Stimulated activated effector memory CD8-positive, alpha-beta T cell treated with anti-CD3 and anti-CD28 coated beads, Interleukin-12 subunit alpha, Interleukin-12 subunit beta, amount 100 ng/mL, for 72 hours (primary cell): ENCODE results near the gene AMER2.

Experiments used
- ATAC-seq: fragments of 150-1000 bp; cut with Tn5 transposase; 2 replicates; pipeline ENCODE4 v1.10.0; 2021
- DNase-seq, 2 donors: peaks; one replicate each; pipeline ENCODE4 v3.0.0; 2021 to 2022; ENCODE audit warnings: low spot score in 2 of 2
- H3K27ac Mint-ChIP-seq: one replicate; pipeline ENCODE4 v1.8.0; 2022; ENCODE audit warnings: mild to moderate bottlenecking, mixed read lengths
- H3K36me3 Mint-ChIP-seq: one replicate; pipeline ENCODE4 v1.8.0; 2022; ENCODE audit warnings: mild to moderate bottlenecking, mixed read lengths
- H3K4me1 Mint-ChIP-seq: one replicate; pipeline ENCODE4 v1.8.0; 2022; ENCODE audit warnings: mixed read lengths
- H3K4me3 Mint-ChIP-seq: one replicate; pipeline ENCODE4 v1.8.0; 2022; ENCODE audit warnings: mild to moderate bottlenecking, mixed read lengths
- H3K9me3 Mint-ChIP-seq: one replicate; pipeline ENCODE4 v1.8.0; 2022; ENCODE audit warnings: mixed read lengths

AMER2 gene

GRCh38 chr13:25192936-25193335, 20.8 kb upstream of the AMER2 start:
- Mint-ChIP-seq H3K9me3 (no peaks in the 10 kb centered on the region), H3K4me3 (no peak overlapping the region), H3K36me3 (no peaks in the 10 kb centered on the region), H3K4me1 (no peaks in the 10 kb centered on the region), H3K27ac (no peak overlapping the region)
- ATAC-seq (no peak), DNase-seq (no peak)

GRCh38 chr13:25192489-25192888, 20.4 kb upstream of the AMER2 start:
- Mint-ChIP-seq H3K9me3 (no peaks in the 10 kb centered on the region), H3K4me3 (no peak overlapping the region), H3K4me1 (no peaks in the 10 kb centered on the region), H3K36me3 (no peaks in the 10 kb centered on the region), H3K27ac (no peak overlapping the region)
- no peak for ATAC-seq
- no peak for DNase-seq

GRCh38 chr13:25192052-25192451, 20.0 kb upstream of the AMER2 start:
- Mint-ChIP-seq H3K36me3 (no peaks in the 10 kb centered on the region), H3K4me1 (no peaks in the 10 kb centered on the region), H3K27ac (no peak overlapping the region), H3K9me3 (no peaks in the 10 kb centered on the region), H3K4me3 (no peak overlapping the region)
- DNase-seq (no peak), ATAC-seq (no peak)

GRCh38 chr13:25190771-25191170, 18.7 kb upstream of the AMER2 start:
- no peaks in the 10 kb centered on the region for H3K4me1 Mint-ChIP-seq
- no peak for DNase-seq
- H3K36me3 Mint-ChIP-seq = no peaks in the 10 kb centered on the region
- ATAC-seq = no peak
- H3K27ac Mint-ChIP-seq = no peak overlapping the region
- no peak overlapping the region for H3K4me3 Mint-ChIP-seq
- H3K9me3 Mint-ChIP-seq = no peaks in the 10 kb centered on the region

GRCh38 chr13:25190256-25190655, 18.2 kb upstream of the AMER2 start:
- no peaks in the 10 kb centered on the region for H3K36me3 Mint-ChIP-seq
- H3K9me3 Mint-ChIP-seq = no peaks in the 10 kb centered on the region
- no peaks in the 10 kb centered on the region for H3K4me1 Mint-ChIP-seq
- no peak overlapping the region for H3K4me3 Mint-ChIP-seq
- DNase-seq (no peak), ATAC-seq (no peak)
- no peak overlapping the region for H3K27ac Mint-ChIP-seq

GRCh38 chr13:25187596-25187995, 15.5 kb upstream of the AMER2 start:
- no peak overlapping the region for H3K27ac Mint-ChIP-seq
- no peak for ATAC-seq
- no peak for DNase-seq
- no peaks in the 10 kb centered on the region for H3K36me3 Mint-ChIP-seq
- no peaks in the 10 kb centered on the region for H3K4me1 Mint-ChIP-seq
- no peak overlapping the region for H3K4me3 Mint-ChIP-seq
- H3K9me3 Mint-ChIP-seq = no peaks in the 10 kb centered on the region

- H3K36me3 Mint-ChIP-seq = no peaks in the 10 kb centered on the region
- H3K27ac Mint-ChIP-seq = no peak overlapping the region
- no peak for ATAC-seq
These were observed 14.1 kb upstream of the AMER2 start for GRCh38 chr13:25186187-25186586.

GRCh38 chr13:25181597-25181996, 9.5 kb upstream of the AMER2 start:
- Mint-ChIP-seq H3K4me3 (no peak overlapping the region), H3K4me1 (no peaks in the 10 kb centered on the region), H3K27ac (no peak overlapping the region), H3K36me3 (no peaks in the 10 kb centered on the region), H3K9me3 (no peaks in the 10 kb centered on the region)
- DNase-seq (no peak), ATAC-seq (no peak)

More at GRCh38 chr13:25186187-25186586, 14.1 kb upstream of the AMER2 start:
- Mint-ChIP-seq H3K4me3 (no peak overlapping the region), H3K9me3 (no peaks in the 10 kb centered on the region), H3K4me1 (no peaks in the 10 kb centered on the region)
- DNase-seq = no peak

- H3K36me3 Mint-ChIP-seq = no peaks in the 10 kb centered on the region
- H3K27ac Mint-ChIP-seq = no peak overlapping the region
- H3K4me3 Mint-ChIP-seq = no peak overlapping the region
- H3K9me3 Mint-ChIP-seq = no peaks in the 10 kb centered on the region
- no peak for ATAC-seq
- no peak for DNase-seq
- no peaks in the 10 kb centered on the region for H3K4me1 Mint-ChIP-seq
These were observed 8.9 kb upstream of the AMER2 start for GRCh38 chr13:25180775-25181537.

GRCh38 chr13:25179832-25180774, 8.0 kb upstream of the AMER2 start:
- no peak for ATAC-seq
- Mint-ChIP-seq H3K4me1 (no peaks in the 10 kb centered on the region), H3K4me3 (no peak overlapping the region), H3K27ac (no peak overlapping the region), H3K36me3 (no peaks in the 10 kb centered on the region), H3K9me3 (no peaks in the 10 kb centered on the region)
- no peak for DNase-seq

GRCh38 chr13:25179011-25179410, 6.9 kb upstream of the AMER2 start:
- DNase-seq (no peak), ATAC-seq (no peak)
- no peaks in the 10 kb centered on the region for H3K36me3 Mint-ChIP-seq
- no peak overlapping the region for H3K4me3 Mint-ChIP-seq
- no peaks in the 10 kb centered on the region for H3K9me3 Mint-ChIP-seq
- no peaks in the 10 kb centered on the region for H3K4me1 Mint-ChIP-seq
- no peak overlapping the region for H3K27ac Mint-ChIP-seq

GRCh38 chr13:25178070-25178469, 6.0 kb upstream of the AMER2 start:
- H3K9me3 Mint-ChIP-seq = no peaks in the 10 kb centered on the region
- H3K36me3 Mint-ChIP-seq = no peaks in the 10 kb centered on the region
- no peaks in the 10 kb centered on the region for H3K4me1 Mint-ChIP-seq
- no peak overlapping the region for H3K27ac Mint-ChIP-seq
- no peak for ATAC-seq
- DNase-seq = no peak
- no peak overlapping the region for H3K4me3 Mint-ChIP-seq

- Mint-ChIP-seq H3K36me3 (no peaks in the 10 kb centered on the region), H3K27ac (no peak overlapping the region), H3K4me3 (no peak overlapping the region), H3K4me1 (no peaks in the 10 kb centered on the region), H3K9me3 (no peaks in the 10 kb centered on the region)
- ATAC-seq (no peak), DNase-seq (no peak)
These were observed 5.5 kb upstream of the AMER2 start for GRCh38 chr13:25177636-25178035.

- Mint-ChIP-seq H3K4me1 (peaks cover 4% of the 10 kb centered on the region), H3K36me3 (no peaks in the 10 kb centered on the region), H3K27ac (no peak overlapping the region), H3K4me3 (no peak overlapping the region), H3K9me3 (no peaks in the 10 kb centered on the region)
- DNase-seq = no peak
- no peak for ATAC-seq
These were observed 4.9 kb upstream of the AMER2 start for GRCh38 chr13:25177012-25177411.

- Mint-ChIP-seq H3K36me3 (no peaks in the 10 kb centered on the region), H3K4me3 (no peak overlapping the region), H3K27ac (no peak overlapping the region), H3K4me1 (peaks cover 14% of the 10 kb centered on the region), H3K9me3 (no peaks in the 10 kb centered on the region)
- DNase-seq = no peak
- ATAC-seq = no peak
These were observed 3.3 kb upstream of the AMER2 start for GRCh38 chr13:25175431-25175830.

- ATAC-seq = no peak
- Mint-ChIP-seq H3K27ac (no peak overlapping the region), H3K9me3 (no peaks in the 10 kb centered on the region), H3K4me1 (peaks cover 14% of the 10 kb centered on the region), H3K4me3 (no peak overlapping the region), H3K36me3 (no peaks in the 10 kb centered on the region)
- no peak for DNase-seq
These were observed 2.9 kb upstream of the AMER2 start for GRCh38 chr13:25175026-25175425.
